ENCODE data around the gene C6orf136.

The C6orf136 gene, protein sequence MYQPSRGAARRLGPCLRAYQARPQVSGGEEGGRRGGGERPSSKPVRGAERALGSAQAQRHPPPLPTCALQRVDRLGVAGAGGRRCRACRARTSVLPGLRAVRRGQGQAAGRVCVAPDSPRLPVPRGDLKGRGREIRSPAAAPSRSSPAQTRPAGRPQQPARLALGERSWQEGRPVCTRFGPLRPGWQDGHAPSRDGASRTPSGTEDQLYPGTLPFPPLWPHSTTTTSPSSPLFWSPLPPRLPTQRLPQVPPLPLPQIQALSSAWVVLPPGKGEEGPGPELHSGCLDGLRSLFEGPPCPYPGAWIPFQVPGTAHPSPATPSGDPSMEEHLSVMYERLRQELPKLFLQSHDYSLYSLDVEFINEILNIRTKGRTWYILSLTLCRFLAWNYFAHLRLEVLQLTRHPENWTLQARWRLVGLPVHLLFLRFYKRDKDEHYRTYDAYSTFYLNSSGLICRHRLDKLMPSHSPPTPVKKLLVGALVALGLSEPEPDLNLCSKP

DNA sequence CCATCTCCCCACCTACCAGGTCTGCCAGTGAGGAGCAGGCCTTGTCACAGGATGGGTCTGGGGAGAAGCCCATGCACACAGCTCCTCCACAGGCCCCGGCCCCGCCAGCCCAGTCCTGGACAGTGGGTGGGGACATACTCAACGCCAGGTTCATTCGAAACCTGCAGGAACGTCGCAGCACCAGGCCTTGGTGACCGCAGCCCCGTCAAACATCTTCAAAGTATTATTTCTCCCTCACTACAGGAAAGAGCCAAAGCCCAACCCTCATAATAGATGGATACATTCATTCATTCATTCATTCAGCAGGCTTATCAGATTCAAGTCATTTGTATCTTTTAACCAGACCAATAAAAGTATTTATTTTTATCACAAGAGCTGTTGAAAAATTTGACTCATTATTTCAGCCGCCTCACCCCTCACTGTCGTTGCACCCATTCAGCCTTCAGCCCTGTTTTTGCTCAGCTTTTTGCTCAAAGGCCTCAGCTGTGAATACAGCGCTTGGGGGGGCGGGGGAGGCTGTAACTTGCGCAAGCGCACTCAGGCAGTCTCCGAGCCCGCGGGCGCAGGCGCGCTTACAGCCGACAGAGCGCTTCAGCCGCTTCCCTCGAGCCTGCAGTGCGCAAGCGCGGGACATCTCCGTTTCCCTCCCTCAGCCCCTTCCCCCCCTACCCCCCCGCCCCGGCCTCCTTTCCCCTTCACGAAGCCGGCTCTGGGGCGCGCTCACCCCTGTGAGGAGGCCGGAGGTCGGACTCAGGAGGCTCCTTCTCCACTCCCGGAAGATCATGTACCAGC, at the start of gene C6orf136:
TSS of gene C6orf136 (plus strand) at position 684 of the 792 bp plus-strand sequence. CDS start at position 783, 99 bp downstream.
- peak; percentile 82 to 88 for DNase-seq (ENCODE audit: low read depth in 2 of 2)

- peak; percentile 55 to 58 for DNase-seq (ENCODE audit: low read depth in 2 of 2)
Observed at GRCh38 chr6:30597315-30598144, 49.4 kb upstream of the C6orf136 start.

DNA sequence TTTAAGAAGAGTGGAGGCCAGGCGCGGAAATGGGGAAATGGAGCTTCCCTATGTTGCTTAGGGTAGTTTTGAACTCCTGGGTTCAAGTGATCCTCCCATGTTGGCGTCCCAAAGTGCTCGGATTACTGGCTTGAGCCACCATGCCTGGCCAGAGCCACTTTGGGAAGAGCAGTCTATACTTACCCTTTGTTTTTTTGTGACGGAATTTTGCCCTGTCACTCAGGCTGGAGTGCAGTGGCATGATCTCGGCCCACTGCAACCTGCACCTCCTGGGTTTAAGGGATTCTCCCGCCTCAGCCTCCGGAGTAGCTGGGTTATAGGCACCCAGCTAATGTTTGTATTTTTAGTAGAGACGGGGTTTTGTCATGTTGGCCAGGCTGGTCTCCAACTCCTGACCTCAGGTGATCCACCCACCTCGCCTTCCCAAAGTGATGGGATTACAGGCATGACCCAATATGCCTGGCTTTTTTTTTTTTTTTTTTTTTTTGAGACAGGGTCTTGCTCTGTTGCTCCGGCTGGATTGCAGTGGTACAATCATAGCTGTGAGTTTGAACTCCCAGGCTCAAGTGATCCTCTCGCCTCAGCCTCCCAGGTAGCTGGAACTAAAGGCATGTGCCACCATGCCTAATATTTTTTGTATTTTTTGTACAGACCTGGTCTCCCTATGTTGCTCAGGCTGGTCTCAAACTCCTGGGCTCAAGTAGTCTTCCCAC, 47.9 kb upstream of the C6orf136 start:
- DNase-seq (ENCODE audit: low read depth in 2 of 2), result no peak

DNA sequence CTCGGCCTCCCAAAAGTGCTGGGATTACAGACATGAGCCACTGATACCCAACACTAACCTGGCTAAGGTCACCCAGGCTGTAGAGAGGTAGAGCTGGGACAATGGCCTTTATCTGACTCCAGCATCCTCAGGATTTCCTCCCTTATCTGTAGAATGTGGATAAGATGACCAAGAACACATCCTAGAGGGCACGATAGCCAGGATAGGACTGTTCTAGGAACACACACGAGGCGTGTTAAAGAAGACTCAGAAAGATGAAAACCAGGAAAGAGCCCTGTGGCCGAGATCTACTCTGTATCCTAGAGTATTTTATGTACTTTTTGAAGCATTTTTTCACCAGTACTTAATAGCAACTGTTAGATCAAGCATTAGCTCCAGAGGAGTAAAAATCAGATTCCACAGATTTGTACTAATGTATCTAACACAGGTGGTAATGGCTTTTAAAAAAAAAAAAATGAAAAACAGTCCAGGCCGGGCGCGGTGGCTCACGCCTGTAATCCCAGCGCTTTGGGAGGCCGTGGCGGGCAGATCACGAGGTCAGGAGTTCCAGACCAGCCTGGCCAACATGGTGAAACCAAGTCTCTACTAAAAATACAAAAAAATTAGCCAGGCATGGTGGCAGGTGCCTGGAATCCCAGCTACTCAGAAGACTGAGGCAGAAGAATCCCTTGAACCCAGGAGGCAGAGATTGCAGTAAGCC, 47.2 kb upstream of the C6orf136 start:
- no peak for DNase-seq (ENCODE audit: low read depth in 2 of 2)

DNA sequence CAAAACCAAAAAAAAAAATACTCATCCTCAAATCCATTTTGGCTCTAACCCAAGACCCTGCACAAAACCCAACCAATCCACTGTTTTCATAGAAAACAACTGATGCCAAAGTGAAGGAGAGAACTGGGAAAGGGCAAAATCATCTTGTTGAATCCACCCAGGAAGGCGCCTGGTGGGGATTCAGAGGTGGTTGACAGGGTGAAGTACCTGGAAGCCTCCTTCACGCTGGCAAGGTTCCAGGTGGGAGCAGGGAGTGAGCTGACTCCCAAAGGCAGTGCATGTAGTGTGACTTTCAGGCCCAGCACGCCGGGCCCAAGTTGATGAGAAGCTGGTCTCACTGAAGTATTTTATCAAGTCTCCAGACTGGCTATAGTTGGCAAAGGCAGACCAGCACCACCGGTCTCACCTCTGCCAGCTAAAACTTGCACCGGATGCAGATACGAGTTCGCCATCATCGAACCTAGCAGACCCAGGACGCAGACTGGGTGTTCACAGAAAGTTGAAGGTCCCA, 46.4 kb upstream of the C6orf136 start:
- DNase-seq (ENCODE audit: low read depth in 2 of 2), result no peak

DNA sequence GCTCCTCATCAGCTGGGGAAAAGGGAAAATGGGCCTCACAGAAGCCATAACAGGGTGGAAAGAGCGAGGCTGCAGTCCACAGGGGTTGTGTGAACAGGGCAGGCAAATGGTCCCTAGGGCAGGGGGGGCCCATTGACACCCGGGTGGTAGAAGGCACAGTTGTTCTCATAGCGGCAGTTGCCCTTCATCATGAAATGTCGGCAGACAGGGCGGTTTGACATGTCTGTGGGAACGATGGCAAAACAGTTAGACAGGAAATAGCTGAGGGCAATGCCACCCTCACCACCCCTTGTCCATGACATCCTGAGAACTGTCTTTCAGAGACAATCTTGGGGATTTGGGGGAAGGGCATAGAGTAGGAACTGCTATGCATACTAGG, 45.5 kb upstream of the C6orf136 start:
- DNase-seq (ENCODE audit: low read depth in 2 of 2), result no peak

DNA sequence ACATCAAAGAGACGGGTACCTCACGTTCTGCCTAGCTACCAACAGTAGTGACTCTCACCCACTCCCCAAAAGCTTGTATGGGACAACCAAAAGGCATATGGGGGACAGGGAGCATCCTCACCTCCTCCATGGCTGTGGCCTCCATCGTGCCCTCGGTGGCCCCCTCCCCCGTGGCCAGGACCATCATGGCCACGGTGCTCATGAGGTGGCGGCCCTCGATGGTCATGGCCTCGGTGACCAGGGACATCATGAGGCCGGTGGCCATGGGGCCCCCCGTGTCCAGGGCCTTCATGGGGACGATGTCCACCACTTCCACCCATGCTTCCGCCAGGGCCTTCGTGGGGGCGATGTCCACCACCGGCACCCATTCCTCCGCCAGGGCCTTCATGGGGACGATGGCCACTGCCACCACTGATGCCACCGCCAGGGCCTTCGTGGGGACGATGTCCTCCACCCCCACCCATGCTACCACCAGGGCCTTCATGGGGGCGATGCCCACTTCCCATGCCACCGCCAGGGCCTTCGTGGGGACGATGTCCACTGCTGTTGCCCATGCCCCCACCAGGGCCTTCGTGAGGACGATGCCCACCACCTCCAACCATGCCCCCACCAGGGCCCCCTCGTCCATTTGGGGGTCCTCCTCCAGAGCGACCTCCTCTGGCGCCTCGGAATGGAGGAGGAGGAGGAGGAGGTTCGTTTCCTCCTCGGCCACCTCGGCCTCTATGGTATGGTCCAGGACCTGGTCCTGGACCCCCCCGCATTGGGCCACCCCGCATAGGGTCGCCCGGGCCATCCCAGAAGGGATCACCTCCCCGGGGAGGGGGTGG, 44.9 kb upstream of the C6orf136 start:
- no peak for DNase-seq (ENCODE audit: low read depth in 2 of 2)

DNA sequence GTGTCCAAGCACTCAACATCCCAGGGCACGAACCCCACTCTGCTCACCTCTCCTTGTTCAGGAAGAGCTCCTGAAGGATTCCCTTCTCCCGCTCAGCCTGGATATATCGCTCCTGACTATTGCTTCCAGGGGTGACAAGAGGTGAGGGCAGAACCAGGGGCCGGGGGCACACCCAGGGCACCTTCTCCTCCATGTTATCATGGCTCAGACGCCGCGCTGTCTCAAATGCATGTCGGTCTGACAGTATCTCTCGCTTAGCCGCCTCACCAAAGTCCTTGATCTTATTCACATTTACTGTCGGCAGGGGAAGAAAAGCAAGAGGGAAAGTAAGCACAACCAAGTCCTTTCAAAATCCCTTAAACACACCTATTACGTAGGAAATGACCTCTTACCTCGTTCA, 43.0 kb upstream of the C6orf136 start:
- DNase-seq (ENCODE audit: low read depth in 2 of 2), result no peak

DNA sequence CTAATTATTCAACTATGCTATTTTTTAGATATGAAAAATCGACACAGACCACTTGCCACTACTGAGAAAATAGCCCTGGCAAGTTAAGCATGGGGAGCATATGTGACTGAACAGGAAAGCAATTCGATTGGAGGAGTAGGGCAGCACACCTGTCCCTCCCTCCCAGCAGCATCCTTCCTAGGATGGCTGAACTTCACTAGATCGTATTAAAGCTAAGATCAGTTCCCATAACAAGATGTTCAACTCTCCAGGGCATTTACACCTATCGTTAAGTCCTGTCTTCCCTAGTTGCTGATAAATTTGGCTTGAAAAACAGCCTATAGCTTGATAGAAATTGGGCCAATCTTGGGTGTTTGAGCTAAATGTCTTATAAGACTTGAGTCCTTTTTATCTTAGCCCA, 36.9 kb upstream of the C6orf136 start:
- no peak for DNase-seq (ENCODE audit: low read depth in 2 of 2)

DNA sequence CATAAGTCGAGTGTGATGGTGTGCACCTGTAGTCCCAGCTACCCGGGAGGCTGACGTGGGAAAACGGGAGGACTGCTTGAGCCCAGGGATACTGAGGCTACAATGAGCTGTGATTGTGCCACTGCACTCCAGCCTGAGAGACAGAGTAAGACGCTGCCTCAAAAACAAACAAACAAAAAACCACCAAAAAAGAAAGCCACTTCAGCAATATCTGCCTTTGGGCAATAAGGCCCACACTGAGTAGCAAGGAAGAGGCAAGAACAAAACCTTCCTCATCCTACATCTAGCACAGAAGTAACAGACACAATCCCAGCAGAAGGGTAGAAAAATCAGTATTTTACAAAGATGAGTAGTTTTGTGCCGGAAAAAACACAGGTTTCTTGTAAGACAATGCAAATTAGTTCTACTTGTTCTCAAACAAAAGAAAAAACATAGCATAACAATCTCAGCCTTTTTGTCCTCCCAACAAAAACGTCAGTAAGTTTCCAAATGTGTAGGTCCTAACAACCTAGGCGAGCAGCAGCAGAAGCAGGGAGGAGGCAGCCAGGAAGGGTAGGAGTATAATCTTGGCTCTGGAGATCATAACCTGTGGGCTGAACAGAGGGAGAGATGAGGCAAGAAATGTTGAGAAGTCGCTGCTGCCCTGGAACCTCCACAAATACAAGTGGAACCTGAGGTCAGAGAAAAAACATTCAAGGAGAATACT, 35.6 kb upstream of the C6orf136 start:
- no peak for DNase-seq (ENCODE audit: low read depth in 2 of 2)

DNA sequence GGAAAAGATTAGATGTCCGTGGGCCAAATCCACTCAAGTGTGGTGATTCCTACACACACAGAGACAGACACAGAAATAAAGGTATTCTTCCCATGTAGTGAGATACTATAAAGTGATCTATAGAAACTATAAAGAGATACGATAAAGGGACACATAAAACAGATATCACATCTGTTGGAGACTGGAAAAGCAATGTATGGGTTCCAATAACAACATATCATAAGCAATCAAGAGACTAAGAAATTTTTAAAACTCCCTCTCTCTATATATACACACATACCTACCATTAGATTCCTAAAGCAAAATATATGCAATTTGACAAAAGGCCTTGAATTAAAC, 35.1 kb upstream of the C6orf136 start:
- no peak for DNase-seq (ENCODE audit: low read depth in 2 of 2)

- DNase-seq (ENCODE audit: low read depth in 2 of 2), result no peak
Observed at GRCh38 chr6:30612213-30612612, 34.7 kb upstream of the C6orf136 start.

GRCh38 chr6:30612687-30613248, 34.2 kb upstream of the C6orf136 start:
- DNase-seq (ENCODE audit: low read depth in 2 of 2), result no peak

- no peak for DNase-seq (ENCODE audit: low read depth in 2 of 2)
Observed at GRCh38 chr6:30613251-30614043, 33.5 kb upstream of the C6orf136 start.

DNA sequence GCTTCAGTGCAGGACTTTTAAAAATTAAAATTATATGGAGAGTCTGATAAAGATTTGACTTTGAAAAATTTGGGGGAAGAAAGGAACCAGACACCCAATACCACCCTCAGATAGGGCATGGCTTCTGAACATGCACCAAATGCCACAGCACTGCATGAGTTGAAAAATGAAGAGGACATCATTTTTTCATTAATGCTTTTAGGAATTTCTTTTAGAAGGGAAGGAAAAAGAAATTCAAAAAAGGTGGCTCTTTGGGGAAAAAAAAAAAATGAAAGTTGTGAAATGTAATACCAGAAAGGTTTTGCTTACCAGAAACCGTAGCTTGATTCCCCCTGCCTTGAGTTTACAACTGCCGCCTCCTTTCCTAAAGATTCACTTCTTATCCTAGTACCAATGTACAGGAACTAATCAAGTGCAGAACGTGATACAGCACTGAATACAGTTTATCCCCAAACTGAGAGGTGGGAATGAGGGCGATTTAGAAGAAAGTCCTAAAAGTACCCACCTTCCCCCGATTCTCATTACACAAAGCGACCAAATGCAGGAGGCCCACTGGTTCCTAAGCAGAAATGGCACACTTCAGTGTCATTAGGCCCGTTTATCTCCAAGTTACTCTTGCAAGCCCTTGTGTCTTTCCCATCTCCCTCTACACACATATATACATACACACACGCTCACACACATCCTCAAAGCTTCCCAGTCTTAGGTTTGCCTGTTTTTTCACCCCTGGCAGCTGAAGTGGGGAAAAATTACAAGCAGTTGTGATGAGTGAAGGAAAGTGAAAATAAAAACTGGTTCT, 32.7 kb upstream of the C6orf136 start:
- DNase-seq (ENCODE audit: low read depth in 2 of 2), result no peak

- DNase-seq (ENCODE audit: low read depth in 2 of 2), result peak; percentile 53 to 75
Observed at GRCh38 chr6:30614843-30615218, 32.1 kb upstream of the C6orf136 start.

Data from stimulated activated CD8-positive, alpha-beta memory T cell treated with anti-CD3 and anti-CD28 coated beads, Interleukin-2, amount 100 ng/mL, for 1 hour (primary cell).